GM18526 (cell line): ENCODE data around the gene SLC38A10.
A peak's percentile ranks its signal among the peaks of the same experiment; 100 is the strongest.

ENCODE experiments used
- POLR2A ChIP-seq: IDR thresholded peaks from 3 replicates; pipeline ENCODE4 v1.6.1; 2011; ENCODE audit not compliant: insufficient read length; ENCODE audit errors: extremely low read depth

The SLC38A10 gene

GRCh38 chr17:81295031-81295675 is at the start of gene SLC38A10:
Gene SLC38A10 (minus strand): TSS chr17:81295307. CDS start chr17:81294921, 386 bp downstream.
- peak; percentile 95 for TF ChIP-seq POLR2A

- TF ChIP-seq POLR2A, result no peak
These were observed 47.4 kb upstream of the SLC38A10 start for GRCh38 chr17:81342269-81343070.

- no peak for TF ChIP-seq POLR2A
These were observed 46.6 kb upstream of the SLC38A10 start for GRCh38 chr17:81341516-81342268.

GRCh38 chr17:81340607-81341515 is 45.8 kb upstream of the SLC38A10 start:
- no peak for TF ChIP-seq POLR2A

- TF ChIP-seq POLR2A, result no peak
These were observed 44.6 kb upstream of the SLC38A10 start for GRCh38 chr17:81339534-81340296.

- TF ChIP-seq POLR2A, result no peak
These were observed 44.1 kb upstream of the SLC38A10 start for GRCh38 chr17:81339191-81339533.

- no peak for TF ChIP-seq POLR2A
These were observed 43.4 kb upstream of the SLC38A10 start for GRCh38 chr17:81338274-81339190.

- TF ChIP-seq POLR2A, result no peak
These were observed 42.4 kb upstream of the SLC38A10 start for GRCh38 chr17:81337476-81337879.

GRCh38 chr17:81336930-81337325 is 41.8 kb upstream of the SLC38A10 start:
- TF ChIP-seq POLR2A, result no peak

- TF ChIP-seq POLR2A, result no peak
These were observed 41.3 kb upstream of the SLC38A10 start for GRCh38 chr17:81336296-81336929.

GRCh38 chr17:81335773-81336157 is 40.7 kb upstream of the SLC38A10 start:
- TF ChIP-seq POLR2A, result no peak

- TF ChIP-seq POLR2A, result no peak
These were observed 40.1 kb upstream of the SLC38A10 start for GRCh38 chr17:81334987-81335772.

- no peak for TF ChIP-seq POLR2A
These were observed 39.3 kb upstream of the SLC38A10 start for GRCh38 chr17:81334391-81334901.
